Natural killer cell (primary cell): ENCODE measurements around the gene WARS2. TPM values are rescaled to one million over a fixed set of nuclear protein-coding genes. Genes with fewer than 3 reads are reported as not detected.
A peak's percentile ranks its signal among the peaks of the same experiment; 100 is the strongest.

Source experiments
- ATAC-seq, 3 donors: fragments of 150-1000 bp in 2 of 3; fragments of 200-7000 bp in 1 of 3; cut with Tn5 transposase; 1 replicate in 1 of 3; 2 replicates in 2 of 3; pipeline ENCODE4 v1.10.0; 2021; ENCODE audit warnings: mild to moderate bottlenecking in 2 of 3, moderate library complexity in 2 of 3
- DNase-seq, 2 donors: peaks; one replicate each; pipeline versions ENCODE4 v3.0.0 to v3.0.0-alpha.2; 2013 to 2021; ENCODE audit warnings: mixed read lengths in 1 of 2
- H3K27ac ChIP-seq: one replicate; pipeline ENCODE4 v1.5.1; 2013; ENCODE audit warnings: mild to moderate bottlenecking, low read length
- H3K27me3 ChIP-seq: one replicate; pipeline ENCODE4 v1.6.1; 2013; ENCODE audit warnings: low read length; ENCODE audit not compliant: control insufficient read depth, insufficient read depth
- H3K36me3 ChIP-seq: one replicate; pipeline ENCODE4 v1.6.1; 2013; ENCODE audit warnings: low read length; ENCODE audit not compliant: control insufficient read depth, insufficient read depth
- H3K4me1 ChIP-seq: one replicate; pipeline ENCODE4 v1.6.1; 2013; ENCODE audit warnings: low read length; ENCODE audit not compliant: control insufficient read depth, insufficient read depth
- H3K4me3 ChIP-seq: one replicate; pipeline ENCODE4 v1.5.1; 2013; ENCODE audit warnings: low read length
- H3K9me3 ChIP-seq: one replicate; pipeline ENCODE4 v1.6.1; 2013; ENCODE audit warnings: low read length; ENCODE audit not compliant: control insufficient read depth, insufficient read depth
- H3K27ac Mint-ChIP-seq, 2 donors: one replicate each; pipeline ENCODE4 v1.8.0; 2022; ENCODE audit warnings: mild to moderate bottlenecking in 2 of 2, mixed read lengths in 2 of 2, moderate library complexity in 1 of 2
- H3K27me3 Mint-ChIP-seq, 2 donors: one replicate each; pipeline ENCODE4 v1.8.0; 2022; ENCODE audit warnings: low read depth in 2 of 2, mixed read lengths in 2 of 2
- H3K36me3 Mint-ChIP-seq: one replicate; pipeline ENCODE4 v1.8.0; 2022; ENCODE audit warnings: mixed read lengths
- H3K4me1 Mint-ChIP-seq, 2 donors: one replicate each; pipeline ENCODE4 v1.8.0; 2022; ENCODE audit warnings: mixed read lengths in 2 of 2
- H3K4me3 Mint-ChIP-seq: one replicate; pipeline ENCODE4 v1.8.0; 2022; ENCODE audit warnings: mild to moderate bottlenecking, moderate library complexity, mixed read lengths
- H3K9me3 Mint-ChIP-seq, 2 donors: one replicate each; pipeline ENCODE4 v1.8.0; 2022; ENCODE audit warnings: mixed read lengths in 2 of 2
- CTCF ChIP-seq: fragments of 200-600 bp; IDR thresholded peaks from one replicate; pipeline ENCODE4 v1.8.0; 2022; ENCODE audit warnings: antibody characterized with exemption
- WGBS: methylation state at CpG from one replicate; pipeline ENCODE4 v1.1.7; 2013; ENCODE audit warnings: missing lambda C conversion rate; ENCODE audit not compliant: insufficient coverage; 5-methylcytosine and 5-hydroxymethylcytosine counted together
- intact Hi-C: fragments of 100-400 bp; cut with micrococcal nuclease; formaldehyde crosslinking; loops from one replicate; pipeline ENCODE4 v1.14.2; 2022
- total RNA-seq, 4 donors: library from RNA; stranded (reverse); fragments of 120-200 nt in 1 of 4; gene quantifications; one replicate each; pipeline versions ENCODE4 v1.2.3 to v1.2.4, GENCODE V29; 2013 to 2022

WARS2 gene
- total RNA-seq, 3 donors from 2014 or later (not counting 1 experiment from before 2014, with no cell fraction given), result 24.3 to 46.3 (median 41.0) TPM

- Mint-ChIP-seq H3K4me3 (no peak overlapping the region), H3K27me3 (no peaks in the 10 kb centered on the region), H3K4me1 (no peaks in the 10 kb centered on the region), H3K36me3 (no peaks in the 10 kb centered on the region), H3K9me3 (no peaks in the 10 kb centered on the region), H3K27ac (peak overlapping the region in 1 of 2 donors; percentile 14)
- intact Hi-C loops, result loop anchor here (10.0 kb wide), 1 partner anchor 1219 kb away; the partner anchor contains the start of genes GDAP2 and WDR3
- no peak overlapping the region for H3K27ac ChIP-seq
- H3K9me3 ChIP-seq, result no peaks in the 10 kb centered on the region
- no peak for TF ChIP-seq CTCF
- DNase-seq (no peak), ATAC-seq (no peak)
- no CpG with 5 or more reads among the region's 1 CpG for WGBS
- H3K36me3 ChIP-seq, result peaks cover 3% of the 10 kb centered on the region
- H3K4me1 ChIP-seq, result peaks cover 11% of the 10 kb centered on the region
- no peak overlapping the region for H3K4me3 ChIP-seq
- no peaks in the 10 kb centered on the region for H3K27me3 ChIP-seq
Observed at GRCh38 chr1:119143706-119144105, 3.3 kb upstream of the WARS2 start.

GRCh38 chr1:119141660-119142059 is 1.2 kb upstream of the WARS2 start:
- Mint-ChIP-seq H3K4me1 (no peaks in the 10 kb centered on the region), H3K9me3 (no peaks in the 10 kb centered on the region), H3K4me3 (peak overlapping the region; percentile 43), H3K27ac (no peak overlapping the region), H3K27me3 (no peaks in the 10 kb centered on the region), H3K36me3 (no peaks in the 10 kb centered on the region)
- no peak for TF ChIP-seq CTCF
- H3K9me3 ChIP-seq, result no peaks in the 10 kb centered on the region
- no peak for DNase-seq
- peaks cover 11% of the 10 kb centered on the region for H3K4me1 ChIP-seq
- no CpG with 5 or more reads among the region's 1 CpG for WGBS
- no peaks in the 10 kb centered on the region for H3K27me3 ChIP-seq
- no peak for ATAC-seq
- no peaks in the 10 kb centered on the region for H3K36me3 ChIP-seq
- intact Hi-C loops, result loop anchor here (10.0 kb wide), 1 partner anchor 1217 kb away; the partner anchor contains the start of genes GDAP2 and WDR3
- H3K27ac ChIP-seq, result no peak overlapping the region
- no peak overlapping the region for H3K4me3 ChIP-seq

- Mint-ChIP-seq H3K27ac (no peak overlapping the region), H3K36me3 (no peaks in the 10 kb centered on the region), H3K4me3 (no peak overlapping the region), H3K27me3 (no peaks in the 10 kb centered on the region), H3K4me1 (no peaks in the 10 kb centered on the region), H3K9me3 (no peaks in the 10 kb centered on the region)
- ATAC-seq (no peak), DNase-seq (peak; percentile 31 to 52)
- peak; percentile 28 for TF ChIP-seq CTCF
- Histone ChIP-seq H3K9me3 (no peaks in the 10 kb centered on the region), H3K27ac (peak overlapping the region; percentile 95), H3K27me3 (no peaks in the 10 kb centered on the region), H3K4me3 (peak overlapping the region; percentile 47), H3K4me1 (peaks cover 11% of the 10 kb centered on the region), H3K36me3 (no peaks in the 10 kb centered on the region)
- WGBS, result 49% methylated on average over 11 of the region's 11 CpGs
- intact Hi-C loops, result loop anchor here (10.0 kb wide), 1 partner anchor 1216 kb away; the partner anchor contains the start of genes GDAP2 and WDR3
Observed at GRCh38 chr1:119141020-119141424, 569 bp upstream of the WARS2 start.

GRCh38 chr1:119139857-119140176 is 636 bp downstream of the WARS2 start:
- no peaks in the 10 kb centered on the region for H3K9me3 ChIP-seq
- H3K4me3 ChIP-seq, result peak overlapping the region; percentile 47
- WGBS, result 31% methylated on average over 7 of the region's 10 CpGs
- DNase-seq (no peak), ATAC-seq (no peak)
- peak overlapping the region; percentile 95 for H3K27ac ChIP-seq
- no peak overlapping the region for H3K4me3 Mint-ChIP-seq
- H3K36me3 Mint-ChIP-seq, result no peaks in the 10 kb centered on the region
- H3K36me3 ChIP-seq, result no peaks in the 10 kb centered on the region
- no peaks in the 10 kb centered on the region for H3K27me3 Mint-ChIP-seq
- intact Hi-C loops, result loop anchor here (10.0 kb wide), 1 partner anchor 1215 kb away; the partner anchor contains the start of genes GDAP2 and WDR3
- H3K4me1 ChIP-seq, result peaks cover 11% of the 10 kb centered on the region
- no peaks in the 10 kb centered on the region for H3K9me3 Mint-ChIP-seq
- TF ChIP-seq CTCF, result no peak
- H3K27ac Mint-ChIP-seq, result no peak overlapping the region
- H3K27me3 ChIP-seq, result no peaks in the 10 kb centered on the region
- H3K4me1 Mint-ChIP-seq, result no peaks in the 10 kb centered on the region
